Keratinocyte (primary cell): ENCODE data around the gene NFATC4. TPM values are rescaled to one million over a fixed set of nuclear protein-coding genes. Genes with fewer than 3 reads are reported as not detected.

Source experiments
- DNase-seq: peaks from one replicate; pipeline ENCODE4 v3.0.0-alpha.2; 2011; ENCODE audit warnings: low read depth, missing footprints, low spot score
- FAIRE-seq: peaks from 2 replicates; lab custom pipeline; 2011; peaks lifted over from hg19 to GRCh38; lab: Jason Lieb, UNC
- H2AFZ ChIP-seq: 2 replicates; pipeline ENCODE4 v1.6.0; 2012; ENCODE audit warnings: low read length, control low read depth, inconsistent platforms; ENCODE audit not compliant: control insufficient read depth
- H3K27ac ChIP-seq: 2 replicates; pipeline ENCODE4 v1.5.1; 2011; ENCODE audit warnings: low read length; ENCODE audit not compliant: control insufficient read depth, insufficient read depth
- H3K27me3 ChIP-seq: 3 replicates; pipeline ENCODE4 v1.6.0; 2011; ENCODE audit warnings: low read length; ENCODE audit not compliant: control insufficient read depth, insufficient read depth; ENCODE audit errors: extremely low read depth
- H3K36me3 ChIP-seq, 2 experiments: 2 replicates in 1 of 2; 3 replicates in 1 of 2; pipeline ENCODE4 v1.5.1; 2011; ENCODE audit warnings: low read length in 2 of 2, mild to moderate bottlenecking in 1 of 2; ENCODE audit not compliant: control insufficient read depth in 2 of 2, insufficient read depth in 2 of 2; ENCODE audit errors: extremely low read depth in 1 of 2
- H3K4me1 ChIP-seq: 3 replicates; pipeline ENCODE4 v1.5.1; 2011; ENCODE audit warnings: low read length; ENCODE audit not compliant: control insufficient read depth, insufficient read depth; ENCODE audit errors: extremely low read depth
- H3K4me2 ChIP-seq: 3 replicates; pipeline ENCODE4 v1.6.0; 2011; ENCODE audit warnings: low read depth, low read length; ENCODE audit not compliant: control insufficient read depth, insufficient read depth; ENCODE audit errors: extremely low read depth
- H3K4me3 ChIP-seq, 3 experiments: fragments of 200-600 bp in 1 of 3; sonication (generic) in 1 of 3; 2 replicates in 2 of 3; 3 replicates in 1 of 3; pipeline ENCODE4 v1.5.1; 2011 to 2016; ENCODE audit warnings: low read length in 3 of 3, mild to moderate bottlenecking in 3 of 3, control low read depth in 2 of 3, inconsistent platforms in 1 of 3, low read depth in 1 of 3, mixed read lengths in 1 of 3, mixed run types in 1 of 3, moderate library complexity in 1 of 3; ENCODE audit not compliant: control insufficient read depth in 2 of 3, insufficient read depth in 2 of 3; ENCODE audit errors: extremely low read depth in 1 of 3
- H3K79me2 ChIP-seq: 2 replicates; pipeline ENCODE4 v1.6.0; 2012; ENCODE audit warnings: low read length; ENCODE audit not compliant: control insufficient read depth, insufficient read depth
- H3K9ac ChIP-seq: 3 replicates; pipeline ENCODE4 v1.6.0; 2011; ENCODE audit warnings: low read length; ENCODE audit not compliant: control insufficient read depth, insufficient read depth; ENCODE audit errors: extremely low read depth
- H3K9me1 ChIP-seq: 3 replicates; pipeline ENCODE4 v1.6.0; 2011; ENCODE audit warnings: low read length; ENCODE audit not compliant: control insufficient read depth, insufficient read depth; ENCODE audit errors: extremely low read depth
- H3K9me3 ChIP-seq: 2 replicates; pipeline ENCODE4 v1.5.1; 2012; ENCODE audit warnings: low read depth, low read length; ENCODE audit not compliant: control insufficient read depth
- H4K20me1 ChIP-seq: 3 replicates; pipeline ENCODE4 v1.6.0; 2011; ENCODE audit warnings: low read length; ENCODE audit not compliant: control insufficient read depth, insufficient read depth; ENCODE audit errors: extremely low read depth
- EZH2 ChIP-seq: IDR thresholded peaks from one replicate; pipeline ENCODE4 v1.6.1; 2012; ENCODE audit warnings: inconsistent platforms, mild to moderate bottlenecking, low read length, moderate library complexity
- dilution Hi-C: fragments of 300-500 bp; cut with MboI; formaldehyde crosslinking; loops from one replicate; pipeline ENCODE4 v1.7.0; 2020; ENCODE audit warnings: low sequenced_read_pairs; ENCODE audit not compliant: extremely low pct_ligation_motif_present
- polyA plus RNA-seq, 5 experiments: library from polyadenylated mRNA; depleted of rRNA in 3 of 5; stranded (reverse) in 3 of 5; stranded (forward) in 1 of 5; unstranded in 1 of 5; fragments of >200 nt; gene quantifications; 1 replicate in 1 of 5; 2 replicates in 3 of 5; 3 replicates in 1 of 5; pipeline versions ENCODE4 v1.2.1 to v1.2.3, GENCODE V29; 2011 to 2012; ENCODE audit warnings: missing spikeins in 2 of 5, low read depth in 1 of 5, low replicate concordance in 1 of 5
- TF ChIP-seq, protein P1 (sequence below), 3 experiments: IDR thresholded peaks in 1 of 3; conservative IDR thresholded peaks in 1 of 3; optimal IDR thresholded peaks in 1 of 3; 2 replicates in 2 of 3; 3 replicates in 1 of 3; pipeline versions ENCODE3 to v1.5.1; 2011; ENCODE audit warnings: low read length in 3 of 3, mild to moderate bottlenecking in 3 of 3, moderate library complexity in 2 of 3, control low read depth in 1 of 3, inconsistent platforms in 1 of 3; ENCODE audit not compliant: insufficient read depth in 2 of 3; ENCODE audit errors: extremely low read depth in 1 of 3

The NFATC4 gene
- polyA plus RNA-seq, 1 donor (not counting 4 experiments of a cell fraction or from before 2014, with no cell fraction given), result 0.92 TPM

DNA sequence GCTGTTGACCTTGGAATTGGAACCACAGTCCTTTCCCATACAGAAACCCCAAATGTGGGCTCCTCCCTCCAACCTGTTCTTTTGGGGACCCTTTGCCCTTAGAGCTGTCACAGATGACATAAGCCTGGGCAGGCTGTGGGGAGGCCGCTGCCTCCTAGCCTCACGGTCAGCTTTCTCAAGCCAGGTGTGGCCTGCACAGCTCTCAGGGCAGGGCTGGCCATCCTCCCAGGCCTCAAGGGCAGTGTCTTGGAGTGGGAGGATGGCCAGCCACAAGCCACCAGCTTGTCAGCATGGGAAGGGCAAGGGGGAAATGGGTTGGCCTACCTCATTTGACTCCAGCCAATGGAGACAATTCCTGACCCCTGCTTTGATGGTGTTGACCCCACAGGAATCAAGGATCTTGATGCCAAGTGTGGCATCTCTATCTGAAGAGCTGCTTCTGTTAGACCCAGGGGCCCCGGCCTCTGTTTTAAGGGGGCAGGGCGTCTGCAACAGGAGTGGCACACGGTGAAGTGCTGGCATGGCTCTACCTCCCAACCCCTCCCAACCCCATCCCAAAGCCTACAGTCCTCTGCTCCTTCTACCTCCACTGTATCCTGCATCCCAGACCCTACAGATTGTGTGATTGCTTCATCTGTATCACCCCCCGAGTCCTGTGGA, 50.0 kb downstream of the NFATC4 start:
- no peaks in the 10 kb centered on the region for H3K27me3 ChIP-seq
- FAIRE-seq (no peak), DNase-seq (no peak)
- peaks cover 17% of the 10 kb centered on the region for H3K4me1 ChIP-seq
- TF ChIP-seq, protein P1, sequence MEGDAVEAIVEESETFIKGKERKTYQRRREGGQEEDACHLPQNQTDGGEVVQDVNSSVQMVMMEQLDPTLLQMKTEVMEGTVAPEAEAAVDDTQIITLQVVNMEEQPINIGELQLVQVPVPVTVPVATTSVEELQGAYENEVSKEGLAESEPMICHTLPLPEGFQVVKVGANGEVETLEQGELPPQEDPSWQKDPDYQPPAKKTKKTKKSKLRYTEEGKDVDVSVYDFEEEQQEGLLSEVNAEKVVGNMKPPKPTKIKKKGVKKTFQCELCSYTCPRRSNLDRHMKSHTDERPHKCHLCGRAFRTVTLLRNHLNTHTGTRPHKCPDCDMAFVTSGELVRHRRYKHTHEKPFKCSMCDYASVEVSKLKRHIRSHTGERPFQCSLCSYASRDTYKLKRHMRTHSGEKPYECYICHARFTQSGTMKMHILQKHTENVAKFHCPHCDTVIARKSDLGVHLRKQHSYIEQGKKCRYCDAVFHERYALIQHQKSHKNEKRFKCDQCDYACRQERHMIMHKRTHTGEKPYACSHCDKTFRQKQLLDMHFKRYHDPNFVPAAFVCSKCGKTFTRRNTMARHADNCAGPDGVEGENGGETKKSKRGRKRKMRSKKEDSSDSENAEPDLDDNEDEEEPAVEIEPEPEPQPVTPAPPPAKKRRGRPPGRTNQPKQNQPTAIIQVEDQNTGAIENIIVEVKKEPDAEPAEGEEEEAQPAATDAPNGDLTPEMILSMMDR (optimal IDR thresholded peaks at IDR 0.05 in 1 of 3, IDR thresholded peaks at IDR 0.05 in 1 of 3, conservative IDR thresholded peaks at IDR 0.05 in 1 of 3; ENCODE audit: extremely low read depth in 1 of 3, insufficient read depth in 2 of 3, low read length in 3 of 3), result no peak
- no peak for TF ChIP-seq EZH2
- no peaks in the 10 kb centered on the region for H3K36me3 ChIP-seq
- no peak overlapping the region for H3K4me3 ChIP-seq
- no peaks in the 10 kb centered on the region for H3K79me2 ChIP-seq
- no peaks in the 10 kb centered on the region for H3K9me3 ChIP-seq
- H3K4me2 ChIP-seq, result peak overlapping the region; percentile 71
- H4K20me1 ChIP-seq, result no peaks in the 10 kb centered on the region
- peaks cover 2% of the 10 kb centered on the region for H3K9me1 ChIP-seq
- H3K9ac ChIP-seq, result no peak overlapping the region
- peak overlapping the region; percentile 25 for H3K27ac ChIP-seq
- H2AFZ ChIP-seq, result peak overlapping the region; percentile 72
- dilution Hi-C loops, result no loop called here

DNA sequence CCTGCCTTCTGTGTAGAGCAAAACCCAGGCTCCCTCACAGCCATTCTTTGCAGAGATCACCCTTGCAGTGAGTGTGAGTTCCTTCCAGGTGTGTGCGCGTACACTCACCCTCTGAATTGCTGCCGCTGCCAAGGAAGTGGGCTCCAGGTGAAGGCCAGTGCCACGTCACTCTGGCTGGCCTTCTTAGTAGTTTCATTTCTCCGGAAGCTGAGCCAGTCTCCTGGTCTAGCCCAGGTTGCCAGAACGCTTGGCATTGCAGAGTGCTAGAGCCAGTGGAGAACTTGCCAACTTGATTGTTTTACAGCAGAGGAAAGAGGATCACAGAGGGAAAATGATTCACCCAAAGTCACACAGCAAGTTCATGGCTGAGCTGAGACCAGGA, 50.5 kb downstream of the NFATC4 start:
- Histone ChIP-seq H3K4me1 (peaks cover 17% of the 10 kb centered on the region), H3K4me2 (peak overlapping the region; percentile 71), H3K36me3 (no peaks in the 10 kb centered on the region), H4K20me1 (no peaks in the 10 kb centered on the region), H2AFZ (peak overlapping the region; percentile 72), H3K9me3 (no peaks in the 10 kb centered on the region), H3K79me2 (no peaks in the 10 kb centered on the region), H3K4me3 (peak overlapping the region in 1 of 3 experiments; percentile 2), H3K27me3 (no peaks in the 10 kb centered on the region), H3K9ac (no peak overlapping the region), H3K27ac (peak overlapping the region; percentile 25), H3K9me1 (peaks cover 2% of the 10 kb centered on the region)
- dilution Hi-C loops, result no loop called here
- DNase-seq (peak; percentile 81), FAIRE-seq (peak; percentile 98)
- no peak for TF ChIP-seq EZH2
- TF ChIP-seq, protein P1 (optimal IDR thresholded peaks at IDR 0.05 in 1 of 3, IDR thresholded peaks at IDR 0.05 in 1 of 3, conservative IDR thresholded peaks at IDR 0.05 in 1 of 3; ENCODE audit: extremely low read depth in 1 of 3, insufficient read depth in 2 of 3, low read length in 3 of 3), result no peak
